Activated naive CD4-positive, alpha-beta T cell (primary cell): Measurements from ENCODE around the gene KCNK1.

Source experiments
- DNase-seq, 4 experiments: peaks; one replicate each; lab custom pipeline; 2025; lab: John Stamatoyannopoulos, UW

The KCNK1 gene

DNA sequence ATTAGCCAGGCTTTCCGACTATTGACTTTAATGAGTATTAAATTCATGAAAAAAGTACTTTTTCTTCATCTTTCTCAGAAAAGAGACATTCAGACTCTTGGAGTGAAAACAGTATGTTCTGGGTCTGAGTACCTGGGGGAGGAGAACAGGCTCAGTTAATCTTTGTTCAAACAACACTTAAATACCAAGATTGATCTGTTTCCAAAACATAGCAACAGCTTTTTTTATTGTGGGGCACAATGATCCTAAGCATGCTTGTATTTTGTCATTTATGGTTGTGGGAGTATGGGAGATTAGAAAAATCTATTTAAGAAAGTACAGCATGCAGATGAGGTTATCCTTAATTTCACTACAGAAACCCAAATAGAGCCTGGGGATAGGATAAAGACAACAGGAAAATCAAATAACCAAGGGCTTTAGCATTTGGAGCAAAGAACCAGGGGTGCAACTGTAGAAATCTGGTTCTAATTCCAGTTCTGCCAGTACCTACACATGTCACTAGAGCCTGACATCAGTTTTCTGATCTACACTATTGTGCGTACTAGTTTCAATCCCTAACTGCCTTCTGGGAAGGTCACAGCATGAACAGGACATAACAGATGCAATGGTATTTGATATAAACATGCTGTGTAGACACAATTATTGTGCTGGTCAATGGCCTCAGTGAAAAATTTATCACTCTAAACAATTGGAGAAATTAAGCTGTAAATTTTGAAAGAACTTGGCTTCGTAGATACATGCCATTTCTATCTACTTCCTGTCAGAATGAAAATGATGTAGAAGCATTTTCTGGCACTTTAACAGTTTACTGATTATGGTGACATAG lies 91.2 kb downstream of the KCNK1 start:
- DNase-seq = no peak

DNA sequence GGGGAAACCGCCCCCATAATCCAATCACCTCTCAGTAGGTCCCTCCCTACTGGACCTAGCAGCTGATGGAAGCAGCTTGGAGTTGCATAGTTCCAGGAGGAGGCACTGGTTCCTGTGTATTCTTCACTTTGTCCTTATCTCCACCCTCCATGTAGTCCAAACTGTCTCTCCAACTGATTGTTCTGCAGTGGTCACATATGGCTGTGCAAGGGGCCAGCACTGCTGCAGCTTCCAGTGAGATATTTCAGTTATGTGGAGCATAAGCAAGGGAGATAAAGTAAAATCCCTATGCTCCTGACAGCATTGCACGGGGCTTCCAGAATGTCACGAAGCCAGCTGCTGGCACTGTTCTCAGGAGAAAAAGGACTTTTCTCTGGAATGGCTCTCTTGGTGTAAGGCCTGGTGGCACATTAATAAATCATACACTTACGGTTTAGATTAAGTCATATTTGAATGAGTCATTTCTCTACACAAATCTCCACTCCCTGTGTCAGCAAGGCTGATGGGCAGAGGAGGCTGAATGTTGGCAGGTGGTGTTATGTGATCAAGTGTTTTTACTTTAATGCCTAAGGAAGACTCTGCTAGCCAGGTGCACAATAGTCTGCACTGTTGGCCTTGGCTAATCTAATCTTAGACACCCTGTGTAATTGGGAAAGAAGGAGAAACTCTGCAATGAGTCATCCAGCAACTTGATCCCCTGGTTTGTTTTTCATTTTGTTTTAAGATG lies 93.4 kb downstream of the KCNK1 start:
- no peak for DNase-seq

DNA sequence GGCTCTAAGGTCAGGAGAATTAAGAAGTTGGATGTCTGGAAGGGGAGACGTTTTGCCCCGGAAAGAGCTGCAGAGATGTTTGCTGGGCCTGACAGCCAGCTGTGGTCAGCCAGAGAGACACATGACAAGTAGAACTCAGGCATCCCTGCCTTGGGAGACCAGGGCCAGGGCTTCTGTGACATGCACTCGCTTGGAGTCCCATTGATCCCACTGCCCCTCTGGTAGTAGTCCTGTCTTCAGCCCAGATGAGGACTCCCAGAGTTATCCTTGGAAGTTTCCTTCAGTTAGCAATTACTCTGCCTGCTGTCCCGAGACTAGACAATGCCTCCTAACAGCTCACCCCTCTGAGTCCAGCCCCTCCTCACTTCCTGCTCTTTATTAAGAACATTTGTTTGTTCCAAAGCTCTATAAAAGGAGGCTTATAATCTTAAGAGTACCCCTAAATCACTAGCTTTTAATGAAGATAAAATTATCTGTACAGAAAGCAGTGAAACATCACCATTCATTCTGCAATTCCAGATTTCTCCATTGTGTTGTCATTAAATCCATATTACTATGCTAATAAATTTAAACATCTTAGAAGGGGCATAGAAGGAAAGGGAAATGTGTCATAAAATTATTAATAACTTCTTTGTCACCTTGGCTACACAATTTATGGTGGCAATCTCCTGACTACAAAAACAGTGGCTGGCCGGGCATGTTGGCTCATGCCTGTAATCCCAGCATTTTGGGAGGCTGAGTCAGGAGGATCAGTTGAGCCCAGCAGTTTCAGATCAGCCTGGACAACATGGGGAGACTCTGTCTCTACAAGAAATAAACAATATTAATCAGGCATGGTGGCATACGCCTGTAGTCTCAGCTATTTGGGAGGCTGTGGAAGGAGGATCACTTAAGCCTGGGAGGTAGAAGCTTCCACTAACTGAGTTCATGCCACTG lies 94.2 kb downstream of the KCNK1 start:
- no peak for DNase-seq

DNA sequence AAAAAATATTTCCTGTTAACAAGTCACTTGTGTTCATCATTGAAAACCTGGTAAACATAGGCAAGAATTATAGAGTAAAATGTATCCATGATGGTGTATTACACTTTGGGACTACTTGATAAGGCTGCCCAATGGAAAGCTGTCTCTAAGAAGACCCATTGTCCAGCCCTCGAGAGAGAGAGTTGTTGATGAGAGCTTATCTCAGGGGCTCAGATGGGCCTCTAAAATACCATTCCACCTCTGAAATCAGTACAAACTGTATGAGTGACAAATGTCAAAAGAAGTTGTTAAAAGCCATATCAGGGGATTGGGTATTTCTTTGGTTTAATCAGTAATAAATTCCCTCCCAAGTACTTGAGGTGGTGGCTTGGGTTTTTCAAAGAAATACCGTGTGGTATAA lies 96.1 kb downstream of the KCNK1 start:
- DNase-seq = no peak

DNA sequence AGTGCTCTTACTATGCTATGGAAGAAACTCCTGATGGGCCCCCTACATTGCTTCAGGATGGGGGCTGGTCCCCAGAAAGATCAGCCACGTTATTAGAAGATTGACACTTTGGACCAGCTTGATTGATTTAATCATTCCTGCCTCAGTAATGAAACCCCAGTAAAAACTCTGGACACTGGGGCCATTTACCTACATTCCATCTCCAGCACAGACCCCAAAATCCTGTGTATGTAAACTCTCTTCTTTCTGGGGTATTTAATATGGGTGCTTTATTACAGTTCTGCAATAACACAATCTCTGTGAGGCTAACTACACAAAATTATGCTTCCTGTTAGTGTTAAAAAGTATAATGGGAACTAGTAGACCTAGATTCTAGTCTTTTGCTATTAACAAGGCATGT lies 96.6 kb downstream of the KCNK1 start:
- no peak for DNase-seq

DNA sequence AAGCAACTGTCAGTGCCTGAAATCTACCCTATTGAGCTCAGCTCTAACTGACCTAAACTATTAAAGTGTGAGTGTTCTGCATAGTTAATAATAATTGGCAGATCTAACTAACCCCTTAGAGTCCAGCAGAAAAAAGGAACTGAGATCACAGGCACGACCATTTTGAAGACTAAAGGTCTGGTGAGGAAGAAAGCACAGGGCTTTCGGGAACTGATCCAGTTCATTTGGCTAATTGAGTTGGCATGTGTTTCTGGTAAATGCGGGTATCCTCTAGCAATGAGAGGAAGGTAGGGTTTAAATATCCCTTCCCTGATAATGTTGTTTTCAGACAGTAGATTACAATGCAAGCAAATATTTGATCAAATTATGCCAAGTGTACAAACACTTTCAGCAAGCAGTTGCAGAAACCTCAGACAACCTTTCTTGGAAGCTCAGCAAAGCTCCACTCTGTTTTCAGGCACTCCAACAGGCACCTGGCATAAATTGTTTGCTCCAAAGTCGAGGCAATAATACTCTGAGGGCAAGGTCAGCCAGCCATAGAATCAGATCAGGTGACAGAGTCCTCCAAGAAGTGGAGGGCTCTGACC lies 100.8 kb downstream of the KCNK1 start:
- no peak for DNase-seq

DNA sequence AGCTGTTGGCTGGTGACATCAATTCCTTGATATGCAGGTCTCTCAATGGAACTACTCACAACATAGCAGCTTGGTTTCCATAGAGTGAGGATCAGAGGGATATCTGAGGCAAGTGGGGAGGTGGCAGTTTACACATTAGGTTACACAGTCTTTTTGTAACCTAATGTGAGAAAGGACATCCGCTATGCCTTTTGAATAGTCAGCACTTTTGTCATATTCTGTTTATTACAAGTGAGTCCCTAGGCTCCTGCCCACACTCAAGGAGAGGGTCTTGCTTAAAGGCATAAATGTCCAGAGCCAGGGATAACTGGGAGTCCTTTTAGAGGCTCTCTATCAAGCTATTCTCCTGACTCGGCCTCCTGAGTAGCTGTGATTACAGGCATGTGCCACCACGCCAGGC lies 104.2 kb downstream of the KCNK1 start:
- DNase-seq = no peak

DNA sequence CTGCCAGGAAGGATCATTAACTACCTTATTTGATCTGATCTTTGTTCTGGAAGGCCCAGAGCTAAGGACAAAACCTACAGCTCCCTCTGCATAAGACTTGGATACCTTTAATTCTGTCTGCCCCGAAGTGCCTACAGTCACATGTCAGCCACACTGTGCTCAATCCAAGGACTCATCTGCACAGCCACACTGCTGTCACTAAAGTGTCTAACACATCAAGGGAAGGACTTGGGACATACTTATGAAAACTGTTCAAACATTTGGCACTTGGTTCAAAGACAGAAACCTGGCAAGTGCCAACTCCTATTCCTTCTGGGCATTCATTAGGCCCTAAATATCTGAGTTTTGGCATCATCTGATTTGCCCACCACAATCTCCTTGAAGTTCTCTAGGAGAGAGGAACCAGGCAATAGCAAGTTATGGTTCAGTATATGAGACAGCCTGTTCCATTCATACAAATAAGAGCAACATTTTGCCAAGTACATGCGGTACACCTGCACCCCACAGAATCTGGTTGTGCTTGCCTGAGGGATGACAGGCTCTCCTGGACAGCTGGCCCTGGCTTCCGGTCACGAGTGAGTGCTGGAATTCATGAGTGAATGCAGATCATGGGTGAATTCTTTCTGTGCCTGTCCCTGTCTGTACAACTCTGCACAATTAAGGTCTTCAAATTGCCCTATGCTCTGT lies 105.9 kb downstream of the KCNK1 start:
- no peak for DNase-seq

DNA sequence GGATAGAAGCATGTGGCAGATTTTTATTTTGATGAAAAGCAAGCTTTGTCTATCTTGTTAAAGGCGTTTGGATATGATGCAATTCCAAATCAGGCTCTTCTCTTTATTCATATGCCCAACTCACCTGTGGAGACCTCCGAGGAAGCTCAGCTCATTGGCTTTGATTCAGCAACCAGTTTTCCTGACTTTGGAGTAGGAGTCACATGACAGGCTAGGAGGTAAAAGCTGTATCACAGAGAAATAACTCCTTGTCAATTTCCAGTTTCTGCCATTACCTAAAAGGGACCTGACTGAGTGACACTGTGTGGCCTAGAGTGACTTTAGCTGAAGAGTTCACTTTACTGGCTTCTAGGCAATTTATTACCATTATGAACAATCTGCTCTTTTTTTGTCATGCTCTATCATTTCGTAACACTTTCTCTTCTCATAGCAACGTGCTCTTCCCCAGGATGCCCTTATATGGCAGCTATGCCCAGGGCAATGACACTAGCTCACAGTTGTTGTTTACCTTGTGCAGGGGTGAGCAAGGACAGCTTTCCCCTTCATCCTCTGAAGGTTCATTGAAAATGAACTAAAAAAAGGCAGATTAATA lies 107.2 kb downstream of the KCNK1 start:
- no peak for DNase-seq
